ENCODE results near the gene NKAIN2.
"Not testable (repeated sequence)": the region's sequence is repeated elsewhere in the genome, so short reads cannot be mapped to it uniquely, and the experiment has no call there.

The NKAIN2 gene

DNA sequence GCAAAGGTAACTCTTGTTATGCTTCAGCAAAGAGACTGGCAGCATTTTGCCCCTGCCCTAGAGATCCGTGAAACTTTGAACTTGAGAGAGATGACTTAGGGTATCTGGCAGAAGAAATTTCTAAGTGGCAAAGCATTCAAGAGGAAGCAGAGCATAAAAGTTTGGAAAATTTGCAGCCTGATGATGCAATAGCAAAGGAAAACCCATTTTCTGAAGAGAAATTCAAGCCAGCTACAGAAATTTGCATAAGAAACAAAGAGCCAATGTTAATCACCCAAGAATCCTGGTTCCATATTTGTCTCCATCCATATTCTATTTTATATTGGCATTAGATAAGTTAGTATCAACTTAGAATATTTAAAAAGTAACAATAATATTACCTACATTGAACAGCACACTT, 934.1 kb downstream of the NKAIN2 start:
- DNase-seq, result not testable (repeated sequence)

DNA sequence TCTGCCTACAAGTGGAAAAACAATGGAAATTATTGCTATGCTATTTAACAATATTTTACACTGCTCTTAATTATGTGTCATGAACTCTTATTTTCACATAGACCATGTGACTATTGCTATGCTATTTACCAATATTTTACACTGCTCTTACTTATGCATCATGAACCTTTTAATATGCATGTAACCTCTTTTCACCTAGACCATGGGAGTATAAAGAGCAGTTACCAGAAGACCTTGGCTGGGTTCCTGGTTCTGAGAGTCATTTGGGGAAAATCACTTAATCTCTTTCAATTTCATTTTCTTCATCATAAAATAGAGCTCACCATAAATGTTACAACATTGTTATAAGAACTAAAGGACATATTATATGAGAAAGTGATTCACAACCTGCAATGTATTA, 934.8 kb downstream of the NKAIN2 start:
- DNase-seq, result no peak

DNA sequence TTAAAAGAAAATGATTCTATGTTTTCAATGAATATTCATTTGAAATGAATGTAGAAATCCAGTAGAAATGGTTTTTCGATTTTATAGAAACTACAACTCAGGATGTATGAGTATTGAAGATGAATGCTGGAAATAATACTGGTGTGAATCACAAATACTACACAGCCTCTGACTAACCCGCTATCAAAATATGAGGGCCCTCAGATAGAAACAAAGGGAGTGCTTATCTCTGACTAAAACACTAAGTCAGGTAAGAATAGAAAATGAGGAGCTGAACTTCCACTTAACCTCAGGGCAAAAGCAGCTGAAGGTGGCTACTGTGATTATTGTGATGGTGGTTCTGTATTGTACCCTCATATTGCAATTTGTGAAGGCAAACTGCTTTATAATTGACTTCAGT, 937.7 kb downstream of the NKAIN2 start:
- DNase-seq, result no peak

DNA sequence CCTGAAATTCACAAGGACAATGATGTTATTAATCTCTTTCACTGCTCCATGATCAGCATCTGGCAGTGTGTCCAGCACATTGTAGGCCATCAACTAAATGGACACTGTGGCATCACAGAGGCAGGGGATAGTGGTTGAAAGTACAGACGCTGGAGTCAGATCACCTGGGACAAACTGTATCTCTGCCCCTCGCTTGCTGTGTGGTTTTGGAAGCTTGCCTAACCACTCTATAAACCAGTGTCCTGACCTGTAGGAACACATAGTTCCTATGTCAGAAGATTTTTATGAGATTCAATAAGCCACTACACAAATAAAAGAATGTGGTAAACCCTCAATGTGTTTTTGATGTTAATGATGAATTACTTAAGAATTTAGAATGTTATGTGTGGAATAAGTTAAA, 939.3 kb downstream of the NKAIN2 start:
- DNase-seq, result no peak

DNA sequence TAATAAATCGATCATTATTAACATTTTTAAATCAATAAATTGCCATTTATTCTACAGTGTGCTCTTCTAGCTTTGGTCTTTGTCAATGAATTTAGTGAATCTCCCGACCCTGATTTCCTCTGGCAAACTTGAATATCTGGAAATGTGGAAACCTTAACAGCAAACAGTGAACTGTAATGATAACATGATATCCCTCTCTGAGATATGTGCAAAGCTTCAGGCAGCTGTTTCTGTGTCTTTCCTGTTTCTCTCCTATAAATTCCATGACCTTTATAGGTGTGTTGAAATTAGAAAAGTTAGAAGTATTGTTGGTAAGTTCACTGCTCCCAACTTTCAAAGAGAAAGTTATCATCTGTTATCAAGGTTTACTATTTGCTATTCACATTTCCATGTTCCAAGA, 939.8 kb downstream of the NKAIN2 start:
- DNase-seq, result no peak

DNA sequence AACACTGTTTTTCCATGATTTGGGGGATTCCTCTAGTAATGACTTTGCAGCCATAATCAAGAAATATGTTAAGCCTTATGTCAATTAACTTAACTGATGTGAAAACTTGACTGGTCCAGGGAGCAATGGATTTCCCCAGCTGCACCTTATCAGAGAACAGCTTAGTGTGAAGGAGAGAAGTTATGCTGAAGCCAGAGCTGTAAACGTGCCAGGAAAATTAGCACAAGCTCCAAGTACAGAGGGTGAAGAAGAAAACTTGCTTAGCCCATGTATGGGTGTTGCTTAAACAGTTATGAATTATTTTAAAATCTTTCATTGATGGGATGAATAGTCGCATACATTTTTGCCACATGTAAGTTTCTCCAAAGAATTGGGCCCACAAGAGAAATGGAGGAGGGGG, 943.7 kb downstream of the NKAIN2 start:
- DNase-seq, result no peak

DNA sequence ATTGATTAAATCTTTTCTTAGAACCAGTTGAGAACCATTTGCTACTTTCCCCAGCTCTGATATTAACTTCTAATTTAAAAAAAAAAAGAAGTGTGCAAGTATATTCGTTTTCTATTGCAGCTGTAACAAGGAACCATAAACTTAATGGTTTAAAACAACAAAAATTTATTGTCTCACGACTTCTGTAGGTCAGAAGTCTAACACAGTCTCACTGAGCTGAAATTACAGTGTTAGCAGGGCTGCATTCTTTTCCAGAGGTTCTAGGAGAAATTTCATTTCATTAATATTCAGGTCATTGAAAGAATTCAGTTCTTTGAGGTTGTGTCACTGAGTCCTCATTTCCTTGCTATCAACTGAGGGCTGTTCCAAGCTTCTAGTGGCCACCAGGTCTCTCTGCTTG, 945.1 kb downstream of the NKAIN2 start:
- DNase-seq, result no peak

DNA sequence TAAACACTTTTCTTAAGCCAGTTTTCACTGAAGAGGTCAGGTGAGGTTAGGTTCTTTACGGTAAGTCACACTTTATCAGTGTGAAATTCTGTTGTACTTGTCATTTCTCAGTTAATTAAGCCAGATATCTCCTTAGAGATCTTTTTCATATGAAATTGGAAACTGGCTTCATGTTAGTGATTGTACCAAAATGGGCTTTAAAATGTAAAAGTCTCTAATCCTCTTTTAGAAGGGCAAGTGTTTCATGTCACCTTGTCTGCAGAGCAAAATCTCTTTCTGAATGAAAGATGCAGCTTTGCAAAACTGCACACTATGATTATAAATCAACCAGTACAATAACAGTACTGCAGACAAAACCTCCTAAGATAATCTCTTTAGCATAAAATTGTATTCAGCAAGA, 949.3 kb downstream of the NKAIN2 start:
- DNase-seq, result no peak

DNA sequence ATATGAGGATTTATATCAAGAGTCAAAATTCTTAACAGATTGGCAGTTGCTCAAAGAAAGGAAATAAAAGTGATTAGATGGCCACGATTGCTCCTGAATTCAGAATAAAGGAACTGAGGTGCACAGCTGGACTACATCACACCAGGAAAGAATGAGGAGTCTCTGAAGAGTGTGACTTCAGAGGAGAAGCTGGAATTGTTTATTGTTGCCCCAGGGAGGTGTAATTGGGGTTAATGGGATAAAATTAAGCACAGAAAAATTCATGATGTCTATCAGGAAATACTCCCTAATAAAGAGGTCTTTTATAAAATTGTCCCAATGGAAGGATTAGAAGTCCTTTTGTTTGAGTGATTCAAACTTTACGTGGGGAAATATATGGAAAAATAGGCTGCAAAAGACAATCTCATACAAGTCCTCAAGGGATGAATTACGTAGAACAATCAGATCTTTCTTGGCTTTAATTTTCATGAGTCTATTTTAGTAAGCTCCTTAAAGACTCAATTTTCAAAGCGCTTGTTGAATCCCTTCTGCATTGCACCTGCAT, 950.0 kb downstream of the NKAIN2 start:
- DNase-seq, result no peak

DNA sequence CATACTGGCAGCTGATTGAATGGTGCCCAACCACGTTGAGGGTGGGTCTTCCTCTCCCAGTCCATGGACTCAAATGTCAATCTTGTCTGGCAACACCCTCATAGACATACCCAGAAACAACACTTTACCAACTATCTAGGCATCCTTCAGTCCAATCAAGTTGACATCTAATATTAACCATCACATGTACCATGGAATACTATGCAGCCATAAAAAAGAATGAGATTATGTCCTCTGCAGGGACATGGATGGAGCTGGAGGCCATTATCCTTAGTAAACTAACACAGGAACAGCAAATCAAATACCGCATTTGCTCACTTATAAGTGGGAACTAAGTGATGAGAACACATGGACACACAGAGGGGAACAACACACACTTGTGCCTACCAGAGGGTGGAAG, 951.7 kb downstream of the NKAIN2 start:
- no peak for DNase-seq

DNA sequence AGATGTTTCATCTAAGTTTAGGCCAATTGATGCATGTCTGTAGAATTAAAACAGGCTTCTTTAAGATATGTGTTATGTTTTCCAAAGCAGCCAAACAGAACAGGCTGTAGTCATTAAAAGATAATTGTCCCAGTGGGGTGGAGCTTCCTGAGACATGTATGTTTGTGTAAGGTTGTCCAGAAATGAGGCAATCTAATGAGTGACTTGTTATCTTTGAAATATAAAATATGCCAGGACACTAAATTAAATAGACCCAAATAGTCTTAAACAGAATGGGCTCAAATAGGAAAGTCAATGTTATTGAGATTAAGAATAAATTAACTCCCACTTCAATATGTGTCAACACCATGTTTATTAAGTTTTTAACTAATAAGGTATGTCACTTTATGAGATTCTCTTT, 953.9 kb downstream of the NKAIN2 start:
- DNase-seq, result no peak

DNA sequence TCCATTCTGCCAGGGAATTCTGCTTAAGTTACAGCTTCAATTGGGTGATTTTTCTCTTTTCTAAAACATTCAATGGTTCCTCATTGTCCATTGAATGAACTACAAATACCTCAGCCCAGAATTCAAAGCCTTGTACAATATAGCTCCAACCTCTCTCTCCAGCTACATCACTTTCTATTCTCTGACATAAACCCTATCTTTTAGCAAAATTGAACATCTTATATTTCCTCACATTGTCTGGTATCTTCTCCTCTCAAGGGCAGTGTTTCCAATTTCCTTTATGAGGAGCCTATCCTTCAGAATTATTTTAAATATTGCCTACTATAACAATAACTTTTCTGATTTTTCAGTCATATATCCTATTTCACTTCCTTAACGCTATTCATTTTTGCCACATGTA, 955.0 kb downstream of the NKAIN2 start:
- no peak for DNase-seq

DNA sequence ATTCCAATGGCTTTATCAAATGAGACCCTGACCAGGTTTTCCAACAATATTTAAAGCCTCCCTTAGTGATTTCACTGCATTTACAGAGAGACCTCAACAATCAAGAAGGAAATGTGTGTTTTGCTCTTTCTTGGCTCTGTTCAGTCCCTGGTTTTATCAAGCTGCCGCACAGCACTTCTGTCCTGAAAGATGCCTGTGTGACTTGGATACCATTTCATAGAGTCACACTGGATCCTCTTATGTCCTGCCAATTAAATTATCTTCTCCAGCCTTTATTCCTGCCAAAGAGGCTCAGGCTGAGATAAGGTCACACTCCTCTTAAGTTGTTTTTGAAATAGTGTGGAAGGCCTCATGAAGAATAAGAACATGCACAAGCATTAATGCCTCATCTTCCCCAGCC, 961.6 kb downstream of the NKAIN2 start:
- DNase-seq, result no peak

DNA sequence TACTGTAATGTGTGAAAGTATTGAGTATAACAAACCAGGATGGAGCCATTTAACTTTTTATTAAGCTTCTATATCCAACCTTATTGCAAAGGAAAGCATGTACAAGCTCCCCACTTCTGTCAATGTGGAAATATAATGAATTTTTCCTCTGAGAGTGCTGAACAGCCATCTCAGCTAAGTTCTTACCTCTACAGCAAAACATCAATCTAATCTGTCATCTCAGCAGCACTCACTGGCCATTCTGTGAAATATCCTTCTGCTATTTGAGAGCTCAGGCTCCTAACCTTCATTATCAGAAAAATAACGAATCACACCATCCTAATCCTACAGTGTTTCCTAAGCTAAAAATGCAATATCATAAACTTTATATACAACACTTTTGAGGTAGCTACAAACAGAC, 964.6 kb downstream of the NKAIN2 start:
- no peak for DNase-seq

DNA sequence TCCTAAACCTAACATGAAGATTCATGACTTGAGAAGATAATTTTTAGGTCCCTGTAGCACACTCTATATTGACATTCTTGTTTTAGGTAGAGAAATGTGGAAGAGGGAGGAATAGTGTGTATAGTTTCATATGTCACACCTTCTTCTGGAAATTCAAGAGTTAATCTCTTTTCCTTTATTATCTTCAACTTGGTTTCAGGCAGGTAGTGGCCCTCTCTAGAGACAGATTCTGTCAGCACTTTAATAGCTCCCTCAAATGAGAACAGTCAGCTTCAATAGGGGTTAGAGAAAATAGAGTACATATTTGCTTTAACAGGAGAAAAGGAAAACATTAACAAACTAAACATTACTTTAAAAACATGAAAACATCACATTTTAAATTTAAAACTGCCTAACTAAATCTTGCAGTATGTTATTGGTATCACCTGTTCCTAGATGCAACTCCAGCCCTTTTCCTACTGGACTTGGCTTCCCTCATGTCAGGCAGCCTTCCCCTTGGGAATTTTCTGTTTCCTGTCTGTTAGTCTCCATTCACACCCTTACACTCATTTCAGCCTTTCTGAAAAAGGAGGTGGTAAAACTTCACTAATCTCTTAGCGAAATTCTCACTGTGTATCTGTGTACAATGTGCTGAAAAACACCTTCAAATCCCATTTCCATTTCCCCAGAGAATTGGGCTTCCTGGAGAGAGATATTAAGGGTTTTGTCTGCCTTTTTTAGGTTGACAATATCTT, 966.3 kb downstream of the NKAIN2 start:
- DNase-seq, result no peak

DNA sequence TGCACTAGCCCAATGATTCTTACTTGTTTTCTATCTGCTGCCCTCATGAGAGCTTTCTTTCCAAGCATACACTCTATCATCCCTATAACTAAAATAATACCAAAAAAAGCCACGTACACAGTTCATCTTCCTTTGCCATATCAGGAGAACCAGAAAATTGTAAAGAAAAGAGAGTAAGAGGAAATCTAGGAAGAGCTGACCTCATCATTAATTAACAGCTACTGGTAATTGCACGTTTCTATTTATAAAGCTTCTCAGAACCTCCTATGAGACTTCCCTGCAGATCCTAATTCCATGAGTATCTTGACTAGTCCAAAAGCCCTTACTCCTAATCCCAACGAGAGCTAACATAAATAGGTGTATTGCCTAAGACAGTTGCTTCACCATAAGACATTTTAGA, 967.1 kb downstream of the NKAIN2 start:
- DNase-seq, result no peak

DNA sequence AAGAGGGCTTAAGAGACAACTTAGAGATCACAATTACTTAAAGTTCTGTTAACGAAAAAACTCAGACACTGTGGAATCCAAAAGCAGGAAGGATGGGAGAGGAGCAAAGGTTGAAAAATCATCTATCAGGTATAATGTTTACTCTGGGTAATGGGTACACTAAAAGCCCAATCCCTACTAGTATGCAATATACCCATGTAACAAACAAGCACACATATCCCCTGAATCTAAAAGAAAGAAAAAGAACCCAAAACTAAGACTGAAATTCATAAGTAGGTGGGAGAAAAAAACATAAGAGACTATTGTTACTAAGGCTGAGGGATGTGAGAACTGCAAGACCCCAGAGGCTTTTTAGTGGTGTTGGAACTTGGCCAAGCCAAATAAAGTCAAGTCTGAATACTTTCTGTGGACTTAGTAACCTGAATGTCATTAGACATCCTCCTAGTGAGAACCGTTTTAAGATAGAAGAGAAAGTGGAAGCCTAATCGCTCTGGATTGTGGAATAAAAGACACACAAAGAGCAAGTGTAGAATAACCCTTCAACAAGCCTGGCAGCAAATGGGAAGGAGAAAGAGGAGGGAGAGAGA, 969.2 kb downstream of the NKAIN2 start:
- no peak for DNase-seq

DNA sequence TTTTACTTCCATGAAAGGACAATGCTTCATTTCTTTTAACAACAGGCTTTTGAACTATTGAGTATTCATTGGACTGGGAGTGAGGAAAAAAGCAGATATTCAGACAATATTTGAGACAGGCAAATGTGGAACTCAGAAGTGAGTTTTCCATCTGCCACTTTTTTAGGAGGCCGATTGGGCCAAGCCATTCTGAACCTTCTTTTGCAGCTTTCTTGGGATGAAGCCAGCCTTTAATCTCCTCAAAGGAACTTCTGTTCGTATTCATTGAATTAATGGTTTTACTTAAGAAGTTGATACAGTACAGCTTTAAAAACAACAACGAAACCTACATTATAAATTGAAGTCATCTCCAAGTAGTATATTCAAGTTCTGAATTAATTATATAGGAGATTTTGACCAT, 971.5 kb downstream of the NKAIN2 start:
- DNase-seq, result no peak

DNA sequence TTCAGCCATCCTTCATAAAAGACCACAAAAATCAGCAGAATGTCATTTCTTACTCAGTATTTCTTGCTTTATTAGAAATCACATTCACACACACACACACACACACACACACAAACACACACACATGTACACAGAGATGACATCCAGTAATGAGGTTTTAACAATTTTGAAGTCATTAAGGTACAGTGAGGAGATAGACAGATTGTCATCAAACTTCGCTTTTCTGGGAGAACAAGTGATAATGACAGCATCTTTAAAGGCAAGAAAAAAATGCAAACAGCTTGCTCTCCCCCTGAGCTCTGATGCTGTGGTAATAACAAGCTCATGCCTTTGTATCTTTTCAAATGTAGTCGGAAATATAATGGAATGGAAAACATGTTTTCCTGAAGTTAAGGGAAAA, 974.2 kb downstream of the NKAIN2 start:
- no peak for DNase-seq

DNA sequence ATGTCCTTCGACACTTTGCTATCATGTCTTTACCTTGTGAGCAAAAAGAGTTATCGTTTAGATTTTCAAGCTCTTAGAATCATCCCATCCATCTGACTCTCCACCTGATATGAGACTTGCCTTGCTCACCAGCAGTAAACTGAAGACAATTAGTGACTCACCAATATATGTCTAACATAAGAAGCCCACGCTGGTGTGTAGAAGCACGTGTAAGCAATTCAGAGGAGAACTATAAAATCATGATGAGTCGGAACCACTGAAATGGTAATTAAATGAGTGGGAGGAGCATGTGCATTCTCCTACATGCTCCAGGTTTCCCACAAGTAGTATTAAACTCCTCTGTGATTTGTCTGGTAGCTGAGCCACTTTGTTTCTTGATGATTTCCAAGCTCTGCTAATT, 977.0 kb downstream of the NKAIN2 start:
- no peak for DNase-seq

DNA sequence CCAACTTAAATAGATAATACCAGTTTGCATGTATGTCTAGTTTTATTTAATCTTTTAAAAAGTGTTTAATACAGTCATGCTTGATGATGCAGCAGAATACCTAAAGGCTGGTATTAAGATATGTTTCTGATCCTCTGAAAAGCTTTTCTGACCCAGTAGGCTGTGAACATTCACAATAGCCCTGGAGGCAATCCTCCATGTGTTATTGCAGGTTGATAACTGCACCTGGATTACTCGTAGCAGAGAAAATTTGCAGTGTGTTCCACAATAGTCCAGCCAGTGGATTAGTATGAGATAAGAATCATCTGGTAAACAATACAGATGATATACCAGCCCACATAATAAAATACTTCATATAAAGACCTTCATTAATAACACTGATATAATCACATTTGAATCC, 979.7 kb downstream of the NKAIN2 start:
- DNase-seq, result no peak

DNA sequence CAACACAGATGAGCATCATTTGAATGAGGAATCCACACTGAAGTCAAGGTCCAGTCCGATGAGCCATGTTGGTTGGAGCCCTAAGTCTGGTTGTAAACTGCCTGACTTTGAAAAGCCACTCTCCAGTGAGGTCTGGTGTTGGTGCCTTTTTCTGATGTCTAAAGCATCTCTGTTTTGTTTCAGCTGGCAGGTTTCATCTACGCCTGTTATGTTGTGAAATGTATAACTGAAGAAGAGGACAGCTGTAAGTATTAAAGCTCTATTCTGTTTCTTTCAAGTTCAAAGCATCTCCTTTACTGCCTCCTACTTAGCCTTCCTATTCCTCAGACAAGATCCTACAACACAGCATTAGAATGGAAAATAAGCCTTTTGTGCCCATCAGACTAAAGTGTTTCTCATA, 987.5 kb downstream of the NKAIN2 start:
- DNase-seq, result no peak

DNA sequence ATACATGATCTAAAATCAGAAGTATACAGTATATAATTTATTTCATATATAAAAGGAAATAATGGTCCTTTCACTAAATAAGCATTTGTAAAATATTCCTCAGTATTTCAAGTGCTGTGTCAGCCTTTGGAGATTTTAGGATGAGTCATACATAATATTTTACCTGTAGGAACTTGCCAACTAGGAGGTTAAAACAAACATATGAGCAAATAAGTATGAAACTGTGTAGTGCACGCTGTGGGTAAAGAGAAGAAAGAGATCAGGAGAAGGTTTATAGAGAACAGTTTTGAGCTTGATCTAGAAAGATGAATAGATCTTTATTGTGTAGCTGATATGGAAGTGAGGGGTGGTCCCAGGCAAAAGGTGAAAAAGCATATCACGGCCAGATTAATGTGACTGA, 988.7 kb downstream of the NKAIN2 start:
- no peak for DNase-seq

DNA sequence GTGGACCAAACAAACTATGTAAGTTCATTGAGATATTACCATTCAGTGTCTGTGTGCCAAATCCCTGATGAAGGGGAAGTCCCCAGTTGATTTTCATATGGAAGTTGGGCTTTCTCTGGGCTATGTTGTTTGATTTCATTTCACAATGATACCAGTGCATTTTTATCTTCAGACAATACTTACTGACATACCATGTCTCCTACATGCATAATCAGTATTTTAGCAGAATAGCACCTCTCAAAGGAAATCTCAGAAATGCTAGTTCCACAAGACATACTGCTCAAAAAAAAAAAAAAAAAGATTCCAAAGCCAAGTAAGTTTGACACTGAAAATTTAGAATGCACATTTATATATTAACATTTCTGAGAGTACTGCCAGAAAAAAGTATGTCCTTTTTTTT, 989.7 kb downstream of the NKAIN2 start:
- DNase-seq, result no peak
